ENCODE measurements around the gene SWAP70.

Gene SWAP70

GRCh38 chr11:9789910-9790309 lies 126.0 kb downstream of the SWAP70 start:
- Histone ChIP-seq H3K27ac (ENCODE audit: low read depth, low read length) (no peak overlapping the region), H4K20me1 (ENCODE audit: low read depth, low read length) (no peaks in the 10 kb centered on the region), H2AFZ (ENCODE audit: low read depth, low read length, severe bottlenecking) (no peak overlapping the region), H3K9me2 (replicated peaks; ENCODE audit: insufficient read depth, low read length) (no peaks in the 10 kb centered on the region), H3K36me3 (ENCODE audit: low read length) (no peaks in the 10 kb centered on the region), H3K27me3 (ENCODE audit: low read length) (no peaks in the 10 kb centered on the region), H3K79me2 (ENCODE audit: insufficient read depth, low read length) (no peaks in the 10 kb centered on the region), H3K9ac (ENCODE audit: low read length) (no peak overlapping the region), H3K4me2 (ENCODE audit: low read depth, low read length, poor library complexity, severe bottlenecking) (no peak overlapping the region), H3K4me3 (ENCODE audit: insufficient read depth, low read length, poor library complexity, severe bottlenecking) (no peak overlapping the region), H3F3A (ENCODE audit: insufficient read depth) (no peaks in the 10 kb centered on the region), H3K9me3 (ENCODE audit: insufficient read depth, low read length) (no peaks in the 10 kb centered on the region)
- no peak for TF ChIP-seq CTCF (IDR thresholded peaks at IDR 0.05; ENCODE audit: insufficient read depth, low read length, poor library complexity, severe bottlenecking)
- TF ChIP-seq EZH2phosphoT487 (conservative IDR thresholded peaks at IDR 0.05; ENCODE audit: low read length): no peak

- Histone ChIP-seq H3K27ac (ENCODE audit: low read depth, low read length) (no peak overlapping the region), H3F3A (ENCODE audit: insufficient read depth) (no peaks in the 10 kb centered on the region), H3K9me2 (replicated peaks; ENCODE audit: insufficient read depth, low read length) (no peaks in the 10 kb centered on the region), H3K4me2 (ENCODE audit: low read depth, low read length, poor library complexity, severe bottlenecking) (no peak overlapping the region), H3K9me3 (ENCODE audit: insufficient read depth, low read length) (no peaks in the 10 kb centered on the region), H3K36me3 (ENCODE audit: low read length) (no peaks in the 10 kb centered on the region), H4K20me1 (ENCODE audit: low read depth, low read length) (no peaks in the 10 kb centered on the region), H3K79me2 (ENCODE audit: insufficient read depth, low read length) (no peaks in the 10 kb centered on the region), H3K27me3 (ENCODE audit: low read length) (no peaks in the 10 kb centered on the region), H3K4me3 (ENCODE audit: insufficient read depth, low read length, poor library complexity, severe bottlenecking) (no peak overlapping the region), H2AFZ (ENCODE audit: low read depth, low read length, severe bottlenecking) (no peak overlapping the region), H3K9ac (ENCODE audit: low read length) (no peak overlapping the region)
- TF ChIP-seq CTCF (IDR thresholded peaks at IDR 0.05; ENCODE audit: insufficient read depth, low read length, poor library complexity, severe bottlenecking) (no peak), EZH2phosphoT487 (conservative IDR thresholded peaks at IDR 0.05; ENCODE audit: low read length) (no peak)
These were observed 126.8 kb downstream of the SWAP70 start for GRCh38 chr11:9790703-9791102.

- Histone ChIP-seq H3F3A (ENCODE audit: insufficient read depth) (no peaks in the 10 kb centered on the region), H2AFZ (ENCODE audit: low read depth, low read length, severe bottlenecking) (no peak overlapping the region), H3K79me2 (ENCODE audit: insufficient read depth, low read length) (no peaks in the 10 kb centered on the region), H3K4me2 (ENCODE audit: low read depth, low read length, poor library complexity, severe bottlenecking) (no peak overlapping the region), H3K27me3 (ENCODE audit: low read length) (no peaks in the 10 kb centered on the region), H3K27ac (ENCODE audit: low read depth, low read length) (no peak overlapping the region), H3K4me3 (ENCODE audit: insufficient read depth, low read length, poor library complexity, severe bottlenecking) (no peak overlapping the region), H3K36me3 (ENCODE audit: low read length) (no peaks in the 10 kb centered on the region), H3K9me3 (ENCODE audit: insufficient read depth, low read length) (no peaks in the 10 kb centered on the region), H4K20me1 (ENCODE audit: low read depth, low read length) (no peaks in the 10 kb centered on the region), H3K9me2 (replicated peaks; ENCODE audit: insufficient read depth, low read length) (no peaks in the 10 kb centered on the region), H3K9ac (ENCODE audit: low read length) (no peak overlapping the region)
- TF ChIP-seq EZH2phosphoT487 (conservative IDR thresholded peaks at IDR 0.05; ENCODE audit: low read length) (no peak), CTCF (IDR thresholded peaks at IDR 0.05; ENCODE audit: insufficient read depth, low read length, poor library complexity, severe bottlenecking) (no peak)
These were observed 132.4 kb downstream of the SWAP70 start for GRCh38 chr11:9796266-9796665.
